Activated naive CD8-positive, alpha-beta T cell treated with anti-CD3 and anti-CD28 coated beads, Interleukin-2, amount 10 ng/mL, durations not matched to agents 7 days and 5 days (primary cell): ENCODE results near the gene TCERG1L. TPM values are rescaled to one million over a fixed set of nuclear protein-coding genes. Genes with fewer than 3 reads are reported as not detected.

Experiments used
- ATAC-seq: fragments of 150-1000 bp; cut with Tn5 transposase; one replicate; pipeline ENCODE4 v1.10.0; 2021; ENCODE audit warnings: low read depth, moderate library complexity
- POLR2A ChIA-PET: fragments of 350-600 bp; sonication (Branson Sonifier 250); formaldehyde crosslinking; loops from one replicate; lab custom pipeline; 2021; ENCODE audit warnings: antibody characterized with exemption; lab: Charles Lee
- DNase-seq: peaks from one replicate; pipeline ENCODE4 v3.0.0; 2021
- H3K27ac Mint-ChIP-seq: one replicate; pipeline ENCODE4 v1.8.0; 2022; ENCODE audit warnings: mild to moderate bottlenecking, mixed read lengths
- H3K27me3 Mint-ChIP-seq: one replicate; pipeline ENCODE4 v1.8.0; 2022; ENCODE audit warnings: mild to moderate bottlenecking, moderate library complexity, mixed read lengths
- H3K36me3 Mint-ChIP-seq: one replicate; pipeline ENCODE4 v1.8.0; 2021; ENCODE audit warnings: mild to moderate bottlenecking, mixed read lengths
- H3K4me1 Mint-ChIP-seq: one replicate; pipeline ENCODE4 v1.8.0; 2021; ENCODE audit warnings: mixed read lengths
- H3K4me3 Mint-ChIP-seq: one replicate; pipeline ENCODE4 v1.8.0; 2022; ENCODE audit warnings: mild to moderate bottlenecking, moderate library complexity, mixed read lengths
- H3K9me3 Mint-ChIP-seq: one replicate; pipeline ENCODE4 v1.8.0; 2021; ENCODE audit warnings: mixed read lengths
- total RNA-seq, 2 experiments: library from RNA; stranded (reverse); gene quantifications; one replicate each; pipeline ENCODE4 v1.2.3, GENCODE V29; 2021

Gene TCERG1L
- total RNA-seq, 2 experiments from 2014 or later: 0.20 to 0.36 TPM

DNA sequence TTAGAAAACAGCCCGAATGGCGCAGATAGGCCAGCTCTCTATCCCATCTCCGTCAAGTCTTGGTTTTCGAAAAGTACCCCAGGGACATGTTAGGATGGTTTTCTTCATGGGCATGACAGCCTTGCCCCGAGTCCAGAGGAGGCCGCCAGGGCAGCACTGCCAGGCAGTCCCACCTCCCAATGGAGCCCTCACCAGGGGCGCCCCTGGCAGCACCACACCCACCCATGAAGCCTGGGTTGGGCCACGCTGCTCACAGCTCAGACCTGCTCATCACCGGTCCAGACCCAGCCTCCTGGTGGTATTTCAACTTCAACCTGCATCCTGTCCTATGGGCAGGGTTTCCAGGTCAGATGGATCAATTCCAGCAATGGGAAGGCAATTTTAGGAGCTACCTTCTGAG, 53.3 kb downstream of the TCERG1L start:
- H3K4me1 Mint-ChIP-seq: no peaks in the 10 kb centered on the region
- no peaks in the 10 kb centered on the region for H3K36me3 Mint-ChIP-seq
- H3K9me3 Mint-ChIP-seq: no peaks in the 10 kb centered on the region
- ATAC-seq (no peak), DNase-seq (no peak)
- POLR2A ChIA-PET: no interaction called here
- no peaks in the 10 kb centered on the region for H3K27me3 Mint-ChIP-seq
- H3K27ac Mint-ChIP-seq: no peak overlapping the region
- no peak overlapping the region for H3K4me3 Mint-ChIP-seq

DNA sequence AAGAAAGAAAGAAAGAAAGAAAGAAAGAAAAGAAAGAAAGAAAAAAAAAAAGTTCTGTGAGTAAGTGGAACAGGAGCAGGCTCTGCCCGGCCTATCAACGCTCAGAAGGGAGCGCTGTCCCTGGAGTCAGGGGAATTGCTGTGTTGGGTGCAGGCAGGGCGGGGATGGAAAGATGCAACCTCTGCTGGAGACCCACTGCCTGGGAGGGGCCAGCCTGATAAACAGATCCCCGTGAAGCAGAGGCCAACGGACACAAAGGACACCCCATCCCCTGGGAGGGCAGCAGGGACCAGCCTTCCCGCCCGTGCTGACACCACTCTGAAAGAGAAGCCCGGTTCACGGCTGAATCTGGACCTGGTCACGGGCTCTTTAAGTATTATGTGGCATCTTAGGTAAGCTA, 54.5 kb downstream of the TCERG1L start:
- no peaks in the 10 kb centered on the region for H3K36me3 Mint-ChIP-seq
- H3K4me1 Mint-ChIP-seq: no peaks in the 10 kb centered on the region
- no peaks in the 10 kb centered on the region for H3K27me3 Mint-ChIP-seq
- ATAC-seq (no peak), DNase-seq (no peak)
- no peak overlapping the region for H3K27ac Mint-ChIP-seq
- H3K4me3 Mint-ChIP-seq: no peak overlapping the region
- no peaks in the 10 kb centered on the region for H3K9me3 Mint-ChIP-seq
- POLR2A ChIA-PET: no interaction called here

DNA sequence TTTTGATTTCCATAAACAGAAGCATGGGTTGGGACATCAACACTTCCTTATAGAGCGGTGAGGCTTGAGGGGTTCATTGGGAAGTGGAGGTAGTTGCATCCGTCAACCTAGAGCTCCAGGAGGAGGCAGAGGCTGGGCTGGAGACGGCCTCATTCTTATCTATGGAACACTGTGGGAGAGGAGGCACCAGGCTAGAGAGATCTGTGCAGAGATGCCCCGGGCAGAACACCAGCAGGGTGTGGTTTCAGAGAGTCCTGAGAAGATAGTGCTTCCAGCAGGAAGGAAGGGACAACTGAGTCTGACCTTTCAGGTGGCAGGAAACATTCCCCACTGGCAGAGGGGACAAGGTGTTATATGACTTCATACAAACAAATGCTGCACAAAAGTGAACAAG, 56.7 kb downstream of the TCERG1L start:
- no peak for DNase-seq
- Mint-ChIP-seq H3K27ac (no peak overlapping the region), H3K36me3 (no peaks in the 10 kb centered on the region), H3K4me3 (no peak overlapping the region), H3K27me3 (peaks cover 2% of the 10 kb centered on the region), H3K4me1 (no peaks in the 10 kb centered on the region), H3K9me3 (no peaks in the 10 kb centered on the region)
- POLR2A ChIA-PET: no interaction called here
- no peak for ATAC-seq

DNA sequence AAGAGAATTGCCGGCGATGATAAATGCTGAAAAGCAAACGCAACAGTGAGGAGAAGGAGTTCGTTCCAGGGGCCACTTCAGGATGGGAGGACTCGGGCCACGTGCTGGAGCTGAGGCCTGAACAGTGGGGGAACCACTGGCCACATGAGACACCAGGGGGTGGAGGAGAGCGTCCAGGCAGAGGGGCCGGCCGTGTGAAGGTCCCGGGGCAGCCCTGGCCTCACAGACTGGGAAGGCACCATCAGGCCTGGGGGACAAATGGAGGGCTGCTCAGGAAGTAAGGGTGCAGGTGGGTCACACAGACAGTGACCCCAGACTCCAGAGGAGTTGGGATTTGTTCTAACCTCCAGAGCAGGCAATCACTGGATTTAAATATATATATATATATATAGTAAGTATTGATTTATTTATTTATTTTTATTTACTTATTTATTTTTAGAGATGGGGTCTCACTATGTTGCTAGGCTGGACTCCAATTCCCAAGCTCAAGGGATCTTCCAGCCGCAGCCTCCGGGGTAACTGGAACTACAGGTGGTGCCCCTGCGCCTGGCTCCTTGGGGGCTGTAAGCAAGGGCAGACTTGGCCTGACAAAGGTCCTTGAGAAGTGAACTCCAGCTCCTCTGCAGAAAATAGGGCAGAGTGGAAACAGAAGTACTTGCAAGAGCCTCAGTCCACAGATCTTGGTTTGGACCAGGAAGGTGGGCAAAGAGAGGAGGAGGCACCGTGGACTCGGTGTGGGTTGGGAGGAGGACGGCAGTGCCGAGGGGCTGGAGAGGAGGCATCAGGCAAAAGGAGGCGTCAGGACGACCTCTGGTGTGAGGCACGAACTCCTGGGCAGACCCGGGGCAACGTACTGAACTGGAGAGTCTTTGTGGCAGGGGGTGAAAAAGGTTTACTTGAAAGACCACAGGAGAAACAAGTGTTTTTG, 57.3 kb downstream of the TCERG1L start:
- DNase-seq (no peak), ATAC-seq (no peak)
- H3K36me3 Mint-ChIP-seq: no peaks in the 10 kb centered on the region
- no peaks in the 10 kb centered on the region for H3K4me1 Mint-ChIP-seq
- peaks cover 2% of the 10 kb centered on the region for H3K27me3 Mint-ChIP-seq
- H3K9me3 Mint-ChIP-seq: no peaks in the 10 kb centered on the region
- POLR2A ChIA-PET: no interaction called here
- H3K27ac Mint-ChIP-seq: no peak overlapping the region
- no peak overlapping the region for H3K4me3 Mint-ChIP-seq

DNA sequence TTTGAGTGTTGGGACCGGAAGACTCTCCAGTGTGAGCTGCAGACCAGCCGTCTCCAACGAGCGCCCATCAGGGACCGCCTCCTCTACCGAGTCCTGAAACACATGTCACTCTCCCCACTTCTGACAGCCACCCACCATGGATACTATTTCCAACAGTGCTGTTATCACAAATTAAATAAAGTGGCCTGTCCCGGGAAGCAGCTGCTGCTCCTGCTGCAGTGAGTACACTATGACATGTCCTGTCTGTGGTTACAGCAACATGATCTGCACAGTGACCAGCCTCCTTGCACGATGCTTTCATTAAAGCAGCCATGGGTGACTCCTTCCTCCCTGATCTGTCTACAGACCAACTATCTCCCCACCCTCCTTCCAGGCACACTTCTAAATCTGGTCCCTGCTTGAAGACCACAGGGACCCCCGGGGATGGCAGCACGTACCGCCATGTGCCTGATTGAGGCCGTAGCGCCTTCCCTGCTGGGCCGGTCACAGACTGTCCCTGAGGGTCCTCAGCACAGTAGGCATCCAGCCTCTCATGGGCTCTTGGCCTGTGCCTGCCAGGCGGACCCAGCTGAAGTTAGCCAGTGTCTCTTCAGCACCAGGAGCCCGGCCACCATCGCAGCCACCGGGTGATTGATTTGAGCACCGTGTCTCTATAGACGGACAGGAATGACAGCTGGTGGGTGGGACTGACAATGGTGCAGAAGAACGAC, 58.8 kb downstream of the TCERG1L start:
- DNase-seq: no peak
- Mint-ChIP-seq H3K9me3 (no peaks in the 10 kb centered on the region), H3K36me3 (no peaks in the 10 kb centered on the region), H3K4me1 (no peaks in the 10 kb centered on the region), H3K27me3 (peaks cover 2% of the 10 kb centered on the region), H3K27ac (no peak overlapping the region), H3K4me3 (no peak overlapping the region)
- POLR2A ChIA-PET: no interaction called here
- ATAC-seq: no peak

DNA sequence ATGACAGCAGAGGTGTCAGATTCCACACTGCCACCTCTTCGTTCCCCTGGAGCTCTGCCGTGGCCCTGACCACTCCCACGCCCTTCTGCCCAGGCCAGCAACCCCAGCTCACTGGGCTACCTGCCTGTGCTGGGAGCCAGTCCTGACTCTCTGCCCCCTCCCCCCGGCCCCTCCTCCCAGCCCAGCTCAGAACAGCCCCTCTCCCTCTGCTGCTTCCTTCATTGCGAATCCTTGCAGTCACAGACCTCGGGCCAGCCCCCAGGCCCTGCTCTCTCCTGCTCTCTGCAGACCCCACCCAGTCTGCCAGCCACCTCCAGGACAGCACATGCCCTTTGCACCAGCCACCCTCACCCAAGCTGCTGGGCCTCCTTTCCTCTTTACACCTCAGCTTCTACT, 60.4 kb downstream of the TCERG1L start:
- Mint-ChIP-seq H3K27ac (no peak overlapping the region), H3K4me1 (no peaks in the 10 kb centered on the region), H3K9me3 (no peaks in the 10 kb centered on the region), H3K36me3 (no peaks in the 10 kb centered on the region), H3K27me3 (peaks cover 2% of the 10 kb centered on the region), H3K4me3 (no peak overlapping the region)
- DNase-seq (no peak), ATAC-seq (no peak)
- POLR2A ChIA-PET: no interaction called here

DNA sequence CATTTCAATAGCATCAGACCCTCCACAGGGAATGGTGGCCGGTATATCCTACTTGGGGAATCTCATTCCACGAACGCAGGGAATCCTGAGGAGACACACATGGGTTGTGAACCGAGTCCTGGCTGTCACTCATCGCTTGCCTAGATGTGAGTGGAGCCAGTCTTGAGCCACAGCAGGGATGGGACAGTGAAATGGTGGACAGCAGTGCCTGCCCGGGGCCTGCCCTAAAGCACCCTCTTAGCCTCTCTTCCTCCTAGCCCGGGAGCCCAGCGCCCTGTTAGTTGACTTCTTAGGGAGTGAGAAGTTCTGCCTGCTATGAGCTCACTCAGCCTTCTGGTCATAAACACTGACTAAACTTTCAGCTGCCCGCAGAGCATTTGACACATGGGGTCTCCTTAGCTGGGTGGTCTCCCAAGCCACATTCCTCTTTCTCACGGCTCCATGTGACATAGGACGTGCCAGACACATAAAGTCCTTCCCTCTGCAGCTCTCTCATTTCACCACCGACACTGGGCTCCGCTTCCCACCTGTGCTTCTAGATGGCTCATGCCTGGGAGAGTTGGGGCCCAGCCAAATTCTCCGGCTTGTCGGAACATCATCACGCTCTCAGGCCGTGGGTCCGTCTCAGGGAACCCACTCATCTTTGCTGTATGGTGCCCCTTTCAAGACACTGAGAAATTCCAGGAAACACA, 60.9 kb downstream of the TCERG1L start:
- ATAC-seq (no peak), DNase-seq (no peak)
- Mint-ChIP-seq H3K4me3 (no peak overlapping the region), H3K27me3 (peaks cover 2% of the 10 kb centered on the region), H3K27ac (no peak overlapping the region), H3K36me3 (no peaks in the 10 kb centered on the region), H3K9me3 (no peaks in the 10 kb centered on the region), H3K4me1 (no peaks in the 10 kb centered on the region)
- POLR2A ChIA-PET: no interaction called here

DNA sequence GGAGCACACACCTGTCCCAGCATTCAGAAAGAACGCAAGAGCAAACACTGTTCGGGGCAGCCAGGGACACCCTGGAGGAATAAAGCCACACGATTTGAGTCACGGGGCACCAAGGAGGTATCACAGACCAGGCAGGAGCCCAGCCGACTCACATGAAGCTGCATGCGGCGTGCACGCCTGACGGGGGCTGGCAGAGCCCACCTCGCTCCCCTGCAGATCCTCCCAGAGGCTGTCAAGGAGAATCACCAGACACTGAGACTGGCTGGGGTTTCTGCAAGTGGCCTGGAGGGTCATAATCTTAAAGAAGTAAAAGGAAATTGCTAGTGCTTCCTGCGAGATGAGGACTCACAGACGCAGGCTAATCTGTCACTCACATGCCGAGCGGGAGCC, 61.6 kb downstream of the TCERG1L start:
- DNase-seq (no peak), ATAC-seq (no peak)
- POLR2A ChIA-PET: no interaction called here
- Mint-ChIP-seq H3K27me3 (peaks cover 2% of the 10 kb centered on the region), H3K4me1 (no peaks in the 10 kb centered on the region), H3K9me3 (no peaks in the 10 kb centered on the region), H3K4me3 (no peak overlapping the region), H3K27ac (no peak overlapping the region), H3K36me3 (no peaks in the 10 kb centered on the region)

DNA sequence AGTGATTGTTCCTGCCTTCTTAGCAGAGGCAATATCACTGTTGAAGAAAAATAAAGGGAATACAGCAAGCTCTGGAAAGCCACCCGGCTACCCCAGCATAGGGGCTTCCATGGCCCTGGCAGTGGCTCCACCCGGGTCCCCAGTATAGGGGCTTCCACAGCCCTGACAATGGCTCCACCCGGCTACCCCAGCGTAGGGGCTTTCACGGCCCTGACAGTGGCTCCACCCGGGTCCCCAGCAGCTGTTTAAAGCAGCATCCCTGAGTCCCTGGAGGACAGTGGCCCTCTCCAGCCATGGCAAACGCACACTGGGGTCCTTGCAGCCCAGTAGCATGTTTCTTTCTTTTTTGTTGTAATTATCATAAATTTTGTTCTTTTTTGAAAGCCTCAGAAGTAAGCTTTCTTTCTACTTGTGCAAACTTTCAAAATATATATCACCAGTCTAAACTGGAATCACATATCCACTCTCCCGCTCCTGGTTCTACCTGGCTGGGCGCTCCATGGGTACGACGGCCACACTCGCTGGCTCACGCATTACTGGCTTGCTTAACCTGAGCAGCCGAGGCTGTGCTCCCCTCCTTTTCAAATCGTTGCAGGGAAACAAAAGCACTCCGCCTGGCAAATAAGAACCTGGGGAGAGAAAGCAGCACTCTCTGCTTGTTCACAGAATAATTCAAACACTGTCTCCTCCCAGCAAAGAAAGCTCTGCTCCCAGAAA, 62.1 kb downstream of the TCERG1L start:
- Mint-ChIP-seq H3K36me3 (no peaks in the 10 kb centered on the region), H3K9me3 (no peaks in the 10 kb centered on the region)

DNA sequence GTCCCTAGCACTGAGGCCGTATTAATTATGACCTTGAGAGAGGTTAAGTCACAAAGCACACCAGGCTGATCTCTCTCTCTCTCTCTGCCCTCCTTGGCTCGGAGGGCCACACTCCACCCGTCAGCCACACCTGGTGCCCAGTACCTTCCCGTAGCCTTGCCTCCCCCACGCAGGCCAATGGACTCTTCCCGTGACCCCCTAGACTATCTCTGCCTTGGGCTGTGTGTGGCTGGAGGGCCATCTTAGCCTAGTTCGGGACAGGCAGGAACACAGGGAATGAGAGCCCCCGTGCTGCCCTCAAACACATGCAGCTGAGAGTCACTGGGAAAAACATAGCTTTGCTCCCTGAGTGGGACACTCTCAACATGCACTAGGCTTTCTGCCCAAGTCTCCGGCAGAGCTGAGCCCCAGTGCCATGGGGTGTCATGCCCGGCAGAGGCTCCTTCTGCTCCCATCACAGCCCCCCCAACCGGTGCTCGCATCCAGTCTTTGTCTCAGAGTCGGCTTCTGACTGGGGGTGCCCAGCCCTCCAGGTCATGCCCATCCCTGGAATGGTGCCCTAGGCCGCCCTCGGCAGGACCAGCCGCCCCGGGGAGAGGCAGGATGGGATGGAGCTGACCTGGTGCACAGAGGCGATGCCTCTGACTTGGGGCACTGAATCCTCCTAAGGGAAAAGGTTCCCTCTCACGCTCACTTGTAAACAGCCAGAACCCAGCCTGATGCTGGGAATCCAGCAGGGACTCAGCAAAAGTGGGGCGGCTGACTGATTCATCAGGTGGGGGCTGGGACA, 63.0 kb downstream of the TCERG1L start:
- no peak overlapping the region for H3K4me3 Mint-ChIP-seq
- POLR2A ChIA-PET: no interaction called here
- DNase-seq (no peak), ATAC-seq (no peak)
- H3K9me3 Mint-ChIP-seq: no peaks in the 10 kb centered on the region
- no peak overlapping the region for H3K27ac Mint-ChIP-seq
- no peaks in the 10 kb centered on the region for H3K4me1 Mint-ChIP-seq
- peaks cover 2% of the 10 kb centered on the region for H3K27me3 Mint-ChIP-seq
- no peaks in the 10 kb centered on the region for H3K36me3 Mint-ChIP-seq

More for the DNA sequence above, 62.1 kb downstream of the TCERG1L start:
- POLR2A ChIA-PET: no interaction called here
- no peaks in the 10 kb centered on the region for H3K4me1 Mint-ChIP-seq
- H3K27ac Mint-ChIP-seq: no peak overlapping the region
- no peak for ATAC-seq
- H3K4me3 Mint-ChIP-seq: no peak overlapping the region
- DNase-seq: no peak
- peaks cover 2% of the 10 kb centered on the region for H3K27me3 Mint-ChIP-seq

DNA sequence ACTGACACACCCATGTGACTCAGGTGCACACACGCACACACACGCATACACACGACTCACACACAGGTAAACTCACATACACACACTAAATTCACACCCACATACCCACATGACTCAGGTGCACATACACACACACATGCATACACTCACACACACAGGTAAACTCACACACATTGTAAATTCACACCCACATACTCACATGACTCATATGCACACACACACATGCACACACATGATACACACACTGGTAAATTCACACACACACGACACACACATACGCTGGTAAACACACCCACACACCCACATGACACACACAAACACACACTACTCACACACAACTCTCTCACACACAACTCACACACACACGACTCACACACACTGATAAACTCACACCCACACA, 63.6 kb downstream of the TCERG1L start:
- H3K9me3 Mint-ChIP-seq: no peaks in the 10 kb centered on the region
- POLR2A ChIA-PET: no interaction called here
- H3K4me1 Mint-ChIP-seq: no peaks in the 10 kb centered on the region
- H3K36me3 Mint-ChIP-seq: no peaks in the 10 kb centered on the region
- peaks cover 2% of the 10 kb centered on the region for H3K27me3 Mint-ChIP-seq
- H3K27ac Mint-ChIP-seq: no peak overlapping the region
- H3K4me3 Mint-ChIP-seq: no peak overlapping the region
- DNase-seq (no peak), ATAC-seq (no peak)

DNA sequence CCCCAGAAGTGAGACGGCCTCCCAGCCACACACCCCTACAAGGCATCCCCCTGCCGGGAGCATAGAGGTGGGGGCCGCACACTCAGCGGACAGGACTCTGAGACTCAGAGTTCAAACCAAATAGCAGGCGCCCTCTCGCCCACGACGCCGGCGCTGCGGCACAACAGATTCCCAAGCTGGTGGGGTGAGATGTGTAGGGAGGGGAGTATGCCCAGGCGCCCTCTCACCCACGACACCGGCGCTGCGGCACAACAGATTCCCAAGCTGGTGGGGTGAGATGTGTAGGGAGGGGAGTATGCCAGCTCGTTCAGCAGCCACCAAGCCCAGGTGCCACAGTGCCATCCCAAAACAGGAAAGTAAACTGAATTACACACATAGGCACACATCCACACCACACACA, 64.7 kb downstream of the TCERG1L start:
- ATAC-seq: no peak
- no peaks in the 10 kb centered on the region for H3K4me1 Mint-ChIP-seq
- POLR2A ChIA-PET: no interaction called here
- no peak for DNase-seq
- no peak overlapping the region for H3K4me3 Mint-ChIP-seq
- H3K9me3 Mint-ChIP-seq: no peaks in the 10 kb centered on the region
- no peak overlapping the region for H3K27ac Mint-ChIP-seq
- H3K36me3 Mint-ChIP-seq: no peaks in the 10 kb centered on the region
- peaks cover 2% of the 10 kb centered on the region for H3K27me3 Mint-ChIP-seq
